Placental epithelial cell (primary cell): ENCODE measurements around the gene PTH. TPM values are rescaled to one million over a fixed set of nuclear protein-coding genes. Genes with fewer than 3 reads are reported as not detected.

Experiments used
- total RNA-seq: library from RNA; depleted of rRNA; stranded (reverse); fragments of >200 nt; gene quantifications from 2 replicates; pipeline ENCODE4 v1.2.3, GENCODE V29; 2012

The PTH gene
- not detected in 2 replicates for total RNA-seq

DNA sequence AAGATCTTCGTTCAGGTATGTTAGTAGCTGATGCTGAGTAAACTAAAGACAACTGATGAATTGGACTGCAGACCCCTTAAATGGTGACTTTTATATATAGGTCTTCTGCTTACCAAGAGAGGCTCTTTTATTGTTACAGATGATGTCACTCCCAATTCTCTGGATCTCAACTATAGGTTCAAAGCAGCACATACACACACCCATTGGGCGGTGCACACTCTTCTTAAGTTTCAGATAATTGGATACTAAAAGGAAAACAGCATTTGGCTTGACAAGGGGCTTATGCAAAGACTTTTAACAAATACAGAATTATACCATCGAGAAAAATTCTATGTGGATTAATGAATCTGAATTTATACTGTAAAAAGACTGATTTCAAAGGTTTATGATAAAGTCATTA lies at the start of gene PTH:
PTH (minus strand) TSS at position 69 of the 400 bp plus-strand sequence. CDS start 3,142 bp downstream, outside the sequence.

DNA sequence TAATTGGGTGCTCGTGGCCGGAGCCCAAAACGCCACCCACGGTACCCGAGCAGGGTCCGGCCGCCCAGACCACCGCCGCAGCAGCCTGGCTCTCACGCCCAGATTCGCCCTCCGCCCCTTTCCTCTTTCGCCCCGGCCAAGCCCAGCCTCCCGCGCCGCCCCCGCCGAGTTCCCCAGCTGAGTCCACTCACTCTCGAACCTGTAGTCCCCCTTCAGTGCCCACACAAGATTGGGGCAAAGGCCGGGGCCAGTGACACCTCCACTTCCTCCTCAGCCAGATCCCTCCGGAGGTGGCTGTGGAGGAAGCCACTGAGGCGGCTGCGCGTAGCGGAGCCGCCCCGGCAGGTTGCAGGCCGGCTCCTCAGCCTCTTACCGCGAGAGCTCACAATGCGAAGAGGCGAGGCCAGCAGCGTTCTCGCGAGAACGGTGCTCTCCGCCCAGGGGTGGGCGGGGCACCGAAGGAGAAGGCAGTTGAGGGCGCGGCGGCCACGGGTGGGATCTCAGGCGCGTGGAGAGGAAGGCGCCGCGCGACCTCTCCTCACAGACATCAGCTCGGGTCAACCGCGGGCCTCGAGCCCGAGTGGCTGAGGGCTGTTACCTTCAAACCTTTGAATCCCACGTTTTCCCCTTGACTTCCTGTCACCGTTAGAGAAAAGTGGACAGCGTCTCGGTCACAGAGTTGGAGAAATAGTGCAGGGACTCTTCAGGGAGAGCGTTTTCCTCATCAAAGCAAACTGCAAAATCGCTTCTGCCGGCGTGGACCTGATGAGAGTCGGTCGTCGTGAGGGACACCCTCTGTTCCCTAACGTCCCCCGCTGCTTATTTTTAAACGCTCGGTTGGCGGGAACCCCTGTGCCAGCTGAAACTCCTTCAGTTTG lies 32.7 kb downstream of the PTH start, which contains the start of gene BTBD10:
BTBD10 (minus strand) TSS at position 322 of the 878 bp plus-strand sequence. CDS start 18,098 bp downstream, outside the sequence.

Other genes with a start within 250 kb of the PTH start
- 68.6 and 102 TPM in 2 replicates for gene BMAL1, start 218.2 kb downstream of the PTH start, total RNA-seq
- gene BTBD10, start 32.8 kb downstream of the PTH start, total RNA-seq: 62.4 and 74.7 TPM in 2 replicates
- gene FAR1, start 172.7 kb upstream of the PTH start, total RNA-seq: 60.7 and 75.4 TPM in 2 replicates